Fibroblast of villous mesenchyme (primary cell): ENCODE data around the gene UQCC2. TPM values are rescaled to one million over a fixed set of nuclear protein-coding genes. Genes with fewer than 3 reads are reported as not detected.

ENCODE experiments used
- DNase-seq: peaks from one replicate; pipeline ENCODE4 v3.0.0-alpha.2; 2010; ENCODE audit warnings: low read depth
- H3K4me3 ChIP-seq: 2 replicates; pipeline ENCODE4 v1.5.1; 2011; ENCODE audit warnings: low read depth, mild to moderate bottlenecking, low read length
- CTCF ChIP-seq: IDR thresholded peaks from 2 replicates; pipeline ENCODE4 v1.5.1; 2012; ENCODE audit warnings: low read depth, mild to moderate bottlenecking, low read length; ENCODE audit not compliant: insufficient read depth
- total RNA-seq: library from RNA; depleted of rRNA; stranded (reverse); fragments of >200 nt; gene quantifications from 2 replicates; pipeline ENCODE4 v1.2.3, GENCODE V29; 2012

Gene UQCC2
- total RNA-seq, 1 donor, result 24.6 TPM

- no peak for TF ChIP-seq CTCF
- H3K4me3 ChIP-seq, result no peak overlapping the region
- DNase-seq, result no peak
Observed at GRCh38 chr6:33716890-33717632, 5.6 kb upstream of the UQCC2 start.

GRCh38 chr6:33716379-33716778, 4.9 kb upstream of the UQCC2 start:
- H3K4me3 ChIP-seq, result no peak overlapping the region
- TF ChIP-seq CTCF, result no peak
- no peak for DNase-seq

- no peak overlapping the region for H3K4me3 ChIP-seq
- no peak for TF ChIP-seq CTCF
- DNase-seq, result no peak
Observed at GRCh38 chr6:33714385-33715040, 3.0 kb upstream of the UQCC2 start.

GRCh38 chr6:33713786-33714185, 2.3 kb upstream of the UQCC2 start:
- TF ChIP-seq CTCF, result no peak
- no peak overlapping the region for H3K4me3 ChIP-seq
- no peak for DNase-seq

- TF ChIP-seq CTCF, result no peak
- no peak overlapping the region for H3K4me3 ChIP-seq
- DNase-seq, result no peak
Observed at GRCh38 chr6:33712914-33713313, 1.4 kb upstream of the UQCC2 start.

GRCh38 chr6:33710296-33711121, 991 bp downstream of the UQCC2 start:
- H3K4me3 ChIP-seq, result peak overlapping the region; percentile 98
- no peak for TF ChIP-seq CTCF
- no peak for DNase-seq
